Activated naive CD8-positive, alpha-beta T cell treated with anti-CD3 and anti-CD28 coated beads, Interleukin-2, amount 50 U/mL, for 16 hours (primary cell): ENCODE data around the gene NR1H3.
A peak's percentile ranks its signal among the peaks of the same experiment; 100 is the strongest.
"Not testable (repeated sequence)": the region's sequence is repeated elsewhere in the genome, so short reads cannot be mapped to it uniquely, and the experiment has no call there.

ENCODE experiments used
- DNase-seq: peaks from one replicate; pipeline ENCODE4 v3.0.0-alpha.2; 2020; ENCODE audit warnings: low read depth, low spot score

NR1H3 gene

GRCh38 chr11:47257517-47258316 lies at the start of gene NR1H3:
NR1H3 (plus strand) TSS chr11:47257996; CDS start chr11:47259217, 1,221 bp downstream.
- DNase-seq: no peak

GRCh38 chr11:47208008-47208552 lies 49.7 kb upstream of the NR1H3 start:
- not testable (repeated sequence) for DNase-seq

- DNase-seq: no peak
Measured at GRCh38 chr11:47208628-47209027, 49.2 kb upstream of the NR1H3 start.

GRCh38 chr11:47212938-47213337 lies 44.9 kb upstream of the NR1H3 start:
- DNase-seq: no peak

- peak; percentile 61 for DNase-seq
Measured at GRCh38 chr11:47213950-47214565, 43.7 kb upstream of the NR1H3 start.

- no peak for DNase-seq
Measured at GRCh38 chr11:47215366-47215910, 42.4 kb upstream of the NR1H3 start.

GRCh38 chr11:47216121-47216798 lies 41.5 kb upstream of the NR1H3 start:
- peak; percentile 45 for DNase-seq

- DNase-seq: no peak
Measured at GRCh38 chr11:47220401-47220821, 37.4 kb upstream of the NR1H3 start.

GRCh38 chr11:47222696-47223095 lies 35.1 kb upstream of the NR1H3 start:
- DNase-seq: no peak

GRCh38 chr11:47225552-47226400 lies 32.0 kb upstream of the NR1H3 start:
- DNase-seq: no peak

GRCh38 chr11:47229161-47229560 lies 28.6 kb upstream of the NR1H3 start:
- no peak for DNase-seq

- DNase-seq: no peak
Measured at GRCh38 chr11:47233051-47233450, 24.7 kb upstream of the NR1H3 start.

GRCh38 chr11:47233989-47234668 lies 23.7 kb upstream of the NR1H3 start:
- no peak for DNase-seq

- DNase-seq: no peak
Measured at GRCh38 chr11:47234669-47235100, 23.1 kb upstream of the NR1H3 start.

- no peak for DNase-seq
Measured at GRCh38 chr11:47235163-47235562, 22.6 kb upstream of the NR1H3 start.

GRCh38 chr11:47236482-47236881 lies 21.3 kb upstream of the NR1H3 start:
- DNase-seq: no peak

GRCh38 chr11:47239852-47240251 lies 17.9 kb upstream of the NR1H3 start:
- no peak for DNase-seq

- no peak for DNase-seq
Measured at GRCh38 chr11:47241841-47242301, 15.9 kb upstream of the NR1H3 start.

GRCh38 chr11:47242596-47243192 lies 15.1 kb upstream of the NR1H3 start:
- no peak for DNase-seq

- no peak for DNase-seq
Measured at GRCh38 chr11:47243454-47243853, 14.3 kb upstream of the NR1H3 start.
